Mucosa of descending colon (tissue), 3 donors: ENCODE results near the gene BAG2. TPM values are rescaled to one million over a fixed set of nuclear protein-coding genes. Genes with fewer than 3 reads are reported as not detected.

Experiments
- ATAC-seq: fragments of 200-7000 bp; cut with Tn5 transposase; one replicate; pipeline ENCODE4 v1.9.1; 2020; ENCODE audit warnings: mild to moderate bottlenecking, moderate library complexity
- DNase-seq, 3 donors: peaks; one replicate each; pipeline ENCODE4 v3.0.0-alpha.2; 2020
- H3K36me3 ChIP-seq: fragments of 200-600 bp; one replicate; pipeline ENCODE4 v1.8.0; 2021; ENCODE audit warnings: low read depth, mild to moderate bottlenecking
- H3K4me1 ChIP-seq: fragments of 200-600 bp; one replicate; pipeline ENCODE4 v1.8.0; 2021; ENCODE audit warnings: low read depth, mild to moderate bottlenecking
- H3K4me3 ChIP-seq: fragments of 200-600 bp; one replicate; pipeline ENCODE4 v1.8.0; 2021; ENCODE audit warnings: mild to moderate bottlenecking
- H3K9me3 ChIP-seq: fragments of 200-600 bp; one replicate; pipeline ENCODE4 v1.8.0; 2021; ENCODE audit warnings: mild to moderate bottlenecking
- intact Hi-C, 2 donors: fragments of 100-400 bp; cut with DNase I in 1 of 2; cut with micrococcal nuclease in 1 of 2; formaldehyde crosslinking; loops; one replicate each; pipeline versions ENCODE4 v1.11.0 to v1.11.1; 2022; cut with DNase I, micrococcal nuclease
- long read RNA-seq, 2 donors: library from polyadenylated mRNA; unstranded; transcript quantifications; one replicate each; pipeline ENCODE4 v2.0.0, GENCODE V29; 2019 to 2021
- total RNA-seq, 3 donors: library from RNA; stranded (reverse); fragmentation: NEBNext Ultra II Directional in 2 of 3; extraction: Animal tissue kit (Norgen Biotek cat#: 25700) in 2 of 3; gene quantifications; one replicate each; pipeline versions ENCODE4 v1.2.1 to v1.2.4, GENCODE V29; 2021 to 2023
- TF ChIP-seq, protein P1 (sequence below): fragments of 200-600 bp; IDR thresholded peaks from one replicate; pipeline ENCODE4 v1.8.0; 2022; ENCODE audit warnings: antibody characterized with exemption, mild to moderate bottlenecking
- donor health status: DM: no; HTN: no; CAD: no; lungs with moderate emphysema.
- donor health status: DM: no; HTN: no; CAD: no.
- donor health status: DM: no; HTN: yes; CAD: no.

Gene BAG2
- total RNA-seq = 10 to 100 TPM in 1 of 3 donors, 1 to 10 TPM in 1, under 1 TPM in 1; 0.96 to 43.7 (median 2.3) TPM
- long read RNA-seq, donor 1, full-length matches to known transcripts = 167 of 190 reads
- long read RNA-seq, donor 1, partial matches to known transcripts = 4 of 190 reads
- long read RNA-seq, donor 1, other reads (novel, unspliced or antisense) = 19 of 190 reads
- long read RNA-seq, donor 2, full-length matches to known transcripts = 11 of 13 reads
- long read RNA-seq, donor 2, partial matches to known transcripts = 0 of 13 reads
- long read RNA-seq, donor 2, other reads (novel, unspliced or antisense) = 2 of 13 reads

DNA sequence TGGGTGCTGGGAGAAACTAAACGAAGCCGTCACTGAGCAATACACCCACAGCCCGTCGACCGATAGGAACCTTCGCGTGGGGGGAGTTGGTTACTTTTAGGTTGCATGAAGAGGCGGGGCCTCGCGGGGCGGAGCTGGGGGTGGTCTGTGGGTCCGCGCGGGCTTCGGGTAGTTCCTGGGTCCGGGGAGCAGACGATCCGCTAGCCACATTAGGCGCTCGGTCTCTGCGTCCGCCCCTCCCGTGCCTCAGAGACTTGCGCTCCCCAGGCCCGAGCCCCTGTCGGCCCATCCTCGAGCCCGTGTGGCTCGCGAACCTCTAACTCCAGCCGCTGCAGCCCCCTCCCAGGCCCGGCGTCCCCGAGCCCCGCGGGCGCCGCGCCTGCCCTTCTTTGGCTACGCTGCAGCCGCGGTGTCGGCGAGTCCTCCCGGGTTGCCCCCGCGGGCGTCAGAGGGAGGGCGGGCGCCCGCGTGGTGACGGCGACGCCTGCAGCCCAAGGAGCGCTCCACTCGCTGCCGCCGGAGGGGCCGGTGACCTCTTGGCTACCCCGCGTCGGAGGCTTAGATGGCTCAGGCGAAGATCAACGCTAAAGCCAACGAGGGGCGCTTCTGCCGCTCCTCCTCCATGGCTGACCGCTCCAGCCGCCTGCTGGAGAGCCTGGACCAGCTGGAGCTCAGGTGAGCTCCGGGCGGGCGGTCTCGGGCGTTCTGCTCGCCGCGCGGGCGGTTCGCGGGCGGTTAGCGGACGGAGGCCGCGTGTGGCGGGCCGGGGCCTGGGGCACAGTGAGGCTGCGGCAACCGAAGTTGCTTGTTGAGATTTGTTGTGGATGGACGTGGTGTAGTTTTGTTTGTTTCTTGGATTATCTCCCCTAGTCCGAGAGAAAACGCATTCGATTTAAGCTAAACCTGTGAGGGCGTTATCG is at the start of gene BAG2:
BAG2 (plus strand) TSS at position 191 of the 920 bp plus-strand sequence; CDS start at position 563, 372 bp downstream.
- Histone ChIP-seq H3K4me3 (peak within 1 kb of the TSS; percentile 27), H3K9me3 (no peaks in the 10 kb centered on the region), H3K36me3 (no peaks in the 10 kb centered on the region), H3K4me1 (no peaks in the 10 kb centered on the region)
- intact Hi-C loops = loop anchor here in 1 of 2 donors (10.0 kb wide), 1 partner anchor 142 kb away; the partner anchor contains the start of gene PRIM2
- TF ChIP-seq, protein P1, sequence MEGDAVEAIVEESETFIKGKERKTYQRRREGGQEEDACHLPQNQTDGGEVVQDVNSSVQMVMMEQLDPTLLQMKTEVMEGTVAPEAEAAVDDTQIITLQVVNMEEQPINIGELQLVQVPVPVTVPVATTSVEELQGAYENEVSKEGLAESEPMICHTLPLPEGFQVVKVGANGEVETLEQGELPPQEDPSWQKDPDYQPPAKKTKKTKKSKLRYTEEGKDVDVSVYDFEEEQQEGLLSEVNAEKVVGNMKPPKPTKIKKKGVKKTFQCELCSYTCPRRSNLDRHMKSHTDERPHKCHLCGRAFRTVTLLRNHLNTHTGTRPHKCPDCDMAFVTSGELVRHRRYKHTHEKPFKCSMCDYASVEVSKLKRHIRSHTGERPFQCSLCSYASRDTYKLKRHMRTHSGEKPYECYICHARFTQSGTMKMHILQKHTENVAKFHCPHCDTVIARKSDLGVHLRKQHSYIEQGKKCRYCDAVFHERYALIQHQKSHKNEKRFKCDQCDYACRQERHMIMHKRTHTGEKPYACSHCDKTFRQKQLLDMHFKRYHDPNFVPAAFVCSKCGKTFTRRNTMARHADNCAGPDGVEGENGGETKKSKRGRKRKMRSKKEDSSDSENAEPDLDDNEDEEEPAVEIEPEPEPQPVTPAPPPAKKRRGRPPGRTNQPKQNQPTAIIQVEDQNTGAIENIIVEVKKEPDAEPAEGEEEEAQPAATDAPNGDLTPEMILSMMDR = peak; percentile 11
- peak; percentile 83 to 90 (median 86) for DNase-seq
- ATAC-seq = peak; percentile 93

DNA sequence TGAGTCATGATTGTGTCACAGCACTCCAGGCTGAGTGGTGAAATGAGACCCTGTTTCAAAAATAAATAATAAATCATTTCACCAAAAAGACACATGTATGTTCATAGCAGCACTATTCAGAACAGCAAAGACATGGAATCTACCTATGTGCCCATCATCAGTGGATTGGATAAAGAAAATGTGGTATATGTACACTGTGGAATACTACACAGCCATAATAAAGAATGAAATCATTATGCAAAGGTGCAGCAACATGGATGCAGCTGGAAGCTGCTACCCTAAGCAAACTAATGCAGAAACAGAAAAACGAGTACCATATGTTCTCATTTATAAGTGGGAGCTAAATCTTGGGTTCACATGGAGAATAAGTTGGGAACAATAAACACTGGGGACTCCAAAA is 49.0 kb upstream of the BAG2 start:
- no peak overlapping the region for H3K4me3 ChIP-seq
- DNase-seq (no peak), ATAC-seq (no peak)
- intact Hi-C loops = no loop called here
- no peaks in the 10 kb centered on the region for H3K4me1 ChIP-seq
- H3K36me3 ChIP-seq = no peaks in the 10 kb centered on the region
- TF ChIP-seq, protein P1 = no peak
- H3K9me3 ChIP-seq = no peaks in the 10 kb centered on the region

DNA sequence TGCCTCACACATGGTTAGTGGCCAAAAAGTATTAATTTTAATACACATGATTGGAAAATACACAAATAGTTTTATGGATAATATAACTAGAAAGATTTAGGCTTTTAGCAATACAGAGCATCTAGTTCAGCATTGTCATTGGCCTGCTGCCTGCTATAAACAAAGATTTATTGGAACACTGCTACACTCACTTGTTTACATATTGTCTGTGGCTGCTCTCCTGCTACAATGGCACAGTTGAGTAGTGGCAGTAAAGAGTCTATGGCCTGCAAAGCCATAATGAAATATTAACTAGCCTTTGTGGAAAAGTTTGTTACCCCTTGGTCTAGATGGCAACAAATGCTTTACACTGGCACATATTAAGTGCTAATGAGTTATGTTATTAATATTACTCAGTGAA is 44.4 kb upstream of the BAG2 start:
- TF ChIP-seq, protein P1 = no peak
- Histone ChIP-seq H3K9me3 (no peaks in the 10 kb centered on the region), H3K4me3 (no peak overlapping the region), H3K36me3 (no peaks in the 10 kb centered on the region), H3K4me1 (no peaks in the 10 kb centered on the region)
- intact Hi-C loops = no loop called here
- DNase-seq = peak in 1 of 3 donors; percentile 3
- ATAC-seq = peak; percentile 42

DNA sequence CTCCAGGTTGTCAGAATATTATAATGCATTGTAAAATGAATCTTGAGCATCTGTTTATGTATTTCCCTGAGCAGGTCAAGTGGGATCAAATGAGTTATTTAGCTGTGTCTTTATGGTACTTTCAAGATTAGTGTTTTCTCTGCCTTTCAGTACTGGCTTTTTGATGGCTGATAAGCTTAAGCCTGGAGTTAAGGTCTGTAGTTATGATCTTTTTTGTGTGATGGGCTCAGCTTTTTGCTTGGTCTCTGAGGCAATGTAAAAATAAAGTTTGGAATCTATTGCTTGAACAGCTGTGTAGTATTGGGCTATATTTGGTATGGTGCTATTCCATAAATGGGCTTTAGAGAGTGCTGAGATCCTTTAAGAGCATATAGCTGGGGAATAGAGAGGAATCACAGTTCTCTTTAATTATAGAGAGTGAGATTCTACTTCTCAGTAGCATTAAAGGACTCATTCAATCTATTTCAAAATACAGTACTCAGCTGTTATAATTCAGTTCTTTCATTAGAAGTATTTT is 41.4 kb upstream of the BAG2 start:
- Histone ChIP-seq H3K9me3 (no peaks in the 10 kb centered on the region), H3K4me1 (no peaks in the 10 kb centered on the region), H3K4me3 (no peak overlapping the region), H3K36me3 (no peaks in the 10 kb centered on the region)
- ATAC-seq = no peak
- no peak for DNase-seq
- intact Hi-C loops = no loop called here
- TF ChIP-seq, protein P1 = no peak

DNA sequence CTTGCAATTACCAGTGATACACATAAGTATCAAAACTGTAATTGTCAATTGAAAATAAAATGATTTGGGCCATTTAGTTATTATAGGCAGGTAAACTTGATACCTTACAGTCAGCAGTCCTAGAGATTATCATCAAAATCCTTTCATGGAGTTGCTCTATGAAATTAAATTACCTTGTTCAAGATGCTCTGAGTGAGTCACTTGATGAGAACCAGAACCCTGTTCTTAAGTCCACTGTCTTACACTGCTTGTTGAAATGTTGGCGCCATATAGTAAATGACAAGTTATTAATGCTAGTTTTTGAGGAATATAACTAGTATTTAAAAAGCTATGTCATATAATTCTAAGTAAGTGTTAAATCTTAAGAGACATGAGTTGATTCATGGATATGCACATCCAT is 37.2 kb upstream of the BAG2 start:
- Histone ChIP-seq H3K36me3 (no peaks in the 10 kb centered on the region), H3K4me3 (no peak overlapping the region), H3K9me3 (no peaks in the 10 kb centered on the region), H3K4me1 (no peaks in the 10 kb centered on the region)
- TF ChIP-seq, protein P1 = no peak
- DNase-seq = no peak
- intact Hi-C loops = no loop called here
- ATAC-seq = no peak
